Measurements from ENCODE around the gene FAM111A. TPM values are rescaled to one million over a fixed set of nuclear protein-coding genes. Genes with fewer than 3 reads are reported as not detected.

The FAM111A gene
- total RNA-seq, 6 donors from 2014 or later, result 29.9 to 78.6 (median 53.8) TPM

DNA sequence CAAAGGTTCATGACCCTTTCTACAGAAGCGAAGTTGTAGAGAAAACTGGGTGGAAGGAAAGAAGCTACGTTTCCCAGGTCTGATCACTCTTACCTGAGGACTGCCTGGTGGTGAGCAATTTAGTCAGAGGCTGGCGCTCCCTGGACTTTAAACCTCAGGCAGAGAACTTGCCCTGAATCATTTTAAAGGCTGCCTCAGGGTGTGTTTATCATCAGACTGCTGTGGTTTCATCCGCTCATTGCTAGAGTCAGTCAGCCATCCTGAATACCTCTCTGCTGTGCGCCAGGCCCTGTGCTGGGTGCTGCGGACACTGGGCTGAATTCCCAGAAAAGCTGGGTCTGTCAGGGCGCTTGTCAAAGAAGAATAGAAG is 32.0 kb downstream of the FAM111A start:
- Histone ChIP-seq H3K4me3 (peak overlapping the region in 1 of 4 donors; percentile 77), H3K36me3 (no peaks in the 10 kb centered on the region), H3K4me1 (peaks cover 32 to 39% (median 35%) of the 10 kb centered on the region in 4 donors), H3K27ac (peak overlapping the region; percentile 52 to 86 (median 74)), H3K27me3 (no peaks in the 10 kb centered on the region), H3K9me3 (no peaks in the 10 kb centered on the region)
- WGBS, 2 donors, result 66 to 85% methylated on average over 7 of the region's 7 CpGs
- no peak for DNase-seq
- no peak for ATAC-seq (ENCODE audit: low FRiP score in 2 of 2)
- TF ChIP-seq, protein P1, sequence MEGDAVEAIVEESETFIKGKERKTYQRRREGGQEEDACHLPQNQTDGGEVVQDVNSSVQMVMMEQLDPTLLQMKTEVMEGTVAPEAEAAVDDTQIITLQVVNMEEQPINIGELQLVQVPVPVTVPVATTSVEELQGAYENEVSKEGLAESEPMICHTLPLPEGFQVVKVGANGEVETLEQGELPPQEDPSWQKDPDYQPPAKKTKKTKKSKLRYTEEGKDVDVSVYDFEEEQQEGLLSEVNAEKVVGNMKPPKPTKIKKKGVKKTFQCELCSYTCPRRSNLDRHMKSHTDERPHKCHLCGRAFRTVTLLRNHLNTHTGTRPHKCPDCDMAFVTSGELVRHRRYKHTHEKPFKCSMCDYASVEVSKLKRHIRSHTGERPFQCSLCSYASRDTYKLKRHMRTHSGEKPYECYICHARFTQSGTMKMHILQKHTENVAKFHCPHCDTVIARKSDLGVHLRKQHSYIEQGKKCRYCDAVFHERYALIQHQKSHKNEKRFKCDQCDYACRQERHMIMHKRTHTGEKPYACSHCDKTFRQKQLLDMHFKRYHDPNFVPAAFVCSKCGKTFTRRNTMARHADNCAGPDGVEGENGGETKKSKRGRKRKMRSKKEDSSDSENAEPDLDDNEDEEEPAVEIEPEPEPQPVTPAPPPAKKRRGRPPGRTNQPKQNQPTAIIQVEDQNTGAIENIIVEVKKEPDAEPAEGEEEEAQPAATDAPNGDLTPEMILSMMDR (IDR thresholded peaks at IDR 0.05), result no peak
- TF ChIP-seq POLR2A (IDR thresholded peaks at IDR 0.05) (no peak), EP300 (IDR thresholded peaks at IDR 0.05) (no peak), POLR2AphosphoS5 (IDR thresholded peaks at IDR 0.05) (no peak)

DNA sequence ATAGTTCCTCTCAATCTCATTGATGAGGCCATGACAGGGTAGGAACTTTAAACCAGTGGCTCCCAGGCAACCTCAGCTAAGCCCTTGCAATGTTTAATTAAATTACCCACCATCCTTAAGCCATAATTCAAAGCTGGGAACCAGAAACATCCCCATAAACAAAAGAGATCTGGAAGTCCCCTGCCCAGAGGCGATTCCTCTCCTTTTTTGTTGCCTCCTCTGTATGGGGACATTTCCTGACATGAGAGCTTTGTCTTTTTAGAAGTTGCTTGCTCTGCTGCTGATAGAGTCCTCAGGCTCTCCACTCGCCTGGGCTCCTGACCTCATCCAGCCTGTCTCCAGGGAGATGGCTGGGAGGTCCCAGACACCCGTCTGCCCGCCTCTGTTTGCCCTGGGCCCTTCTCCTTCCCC is 32.4 kb downstream of the FAM111A start:
- H3K27me3 ChIP-seq, result no peaks in the 10 kb centered on the region
- WGBS, 2 donors, result 46 to 51% methylated on average over 4 of the region's 4 CpGs

DNA sequence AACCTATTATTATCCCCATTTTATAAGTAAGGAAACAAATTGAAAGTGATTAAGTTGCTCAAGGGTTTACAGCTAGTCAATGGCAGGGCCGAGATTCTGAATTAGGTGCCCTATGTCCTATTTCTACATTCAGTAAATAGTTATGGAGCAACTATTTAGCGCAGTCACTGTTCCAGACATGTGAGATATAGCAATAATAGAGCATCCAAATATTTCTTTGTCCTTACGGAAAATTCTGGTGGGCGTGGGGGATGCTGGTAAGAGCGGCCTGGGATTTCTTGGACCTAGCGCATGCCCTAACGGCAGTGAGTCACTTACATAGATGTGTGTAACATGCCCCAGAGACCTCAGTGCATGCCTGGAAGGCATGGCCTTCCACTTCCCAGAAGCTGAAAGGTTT is 33.7 kb downstream of the FAM111A start:
- Histone ChIP-seq H3K27me3 (no peaks in the 10 kb centered on the region), H3K36me3 (no peaks in the 10 kb centered on the region), H3K4me3 (no peak overlapping the region), H3K27ac (peak overlapping the region in 2 of 4 donors; percentile 30 to 39), H3K4me1 (peaks cover 32 to 39% (median 35%) of the 10 kb centered on the region in 4 donors), H3K9me3 (no peaks in the 10 kb centered on the region)
- no peak for ATAC-seq (ENCODE audit: low FRiP score in 2 of 2)
- 94% methylated on average over 7 of the region's 7 CpGs for WGBS, 2 donors
- no peak for DNase-seq
- TF ChIP-seq, protein P1 (IDR thresholded peaks at IDR 0.05), result no peak
- peak in 1 of 2 donors; percentile 32 for TF ChIP-seq POLR2AphosphoS5 (IDR thresholded peaks at IDR 0.05)

More for the DNA sequence above, 32.4 kb downstream of the FAM111A start:
- ATAC-seq (ENCODE audit: low FRiP score in 2 of 2), result no peak
- peak in 1 of 2 donors; percentile 80 for DNase-seq
- Histone ChIP-seq H3K36me3 (no peaks in the 10 kb centered on the region), H3K27ac (peak overlapping the region; percentile 52 to 86 (median 74)), H3K9me3 (no peaks in the 10 kb centered on the region), H3K4me1 (peaks cover 32 to 39% (median 35%) of the 10 kb centered on the region in 4 donors), H3K4me3 (peak overlapping the region in 1 of 4 donors; percentile 77)
- TF ChIP-seq, protein P1 (IDR thresholded peaks at IDR 0.05), result no peak
- TF ChIP-seq POLR2A (IDR thresholded peaks at IDR 0.05) (no peak), POLR2AphosphoS5 (IDR thresholded peaks at IDR 0.05) (no peak), EP300 (IDR thresholded peaks at IDR 0.05) (no peak)

DNA sequence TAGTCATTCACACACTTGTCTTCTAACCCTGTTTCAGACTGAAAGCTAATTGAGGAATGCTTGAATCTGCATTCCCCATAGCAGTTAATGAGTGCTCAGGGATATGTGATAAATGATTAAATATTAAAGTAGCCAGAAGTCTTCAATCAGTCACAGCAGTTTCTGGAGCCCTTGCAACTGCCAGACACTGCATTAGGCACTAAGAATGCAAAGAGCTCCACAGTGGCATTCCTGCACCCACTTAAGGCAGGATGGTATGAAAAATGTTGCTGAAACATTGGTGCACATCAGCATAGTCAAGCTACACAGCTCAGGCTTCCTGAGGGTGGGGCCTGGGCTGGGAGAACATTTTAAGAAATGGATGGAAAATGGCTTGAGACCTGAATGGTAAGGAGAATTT is 35.7 kb downstream of the FAM111A start:
- Histone ChIP-seq H3K4me3 (no peak overlapping the region), H3K27me3 (no peaks in the 10 kb centered on the region), H3K36me3 (peaks cover 0 to 9% (median 0%) of the 10 kb centered on the region in 4 donors), H3K9me3 (no peaks in the 10 kb centered on the region), H3K27ac (peak overlapping the region in 1 of 4 donors; percentile 39), H3K4me1 (peaks cover 24 to 31% (median 25%) of the 10 kb centered on the region in 4 donors)
- DNase-seq, result no peak
- no peak for ATAC-seq (ENCODE audit: low FRiP score in 2 of 2)
- no peak for TF ChIP-seq POLR2A (IDR thresholded peaks at IDR 0.05)
- TF ChIP-seq, protein P1 (IDR thresholded peaks at IDR 0.05), result no peak
- no peak for TF ChIP-seq EP300 (IDR thresholded peaks at IDR 0.05)
- TF ChIP-seq POLR2AphosphoS5 (IDR thresholded peaks at IDR 0.05), result no peak

DNA sequence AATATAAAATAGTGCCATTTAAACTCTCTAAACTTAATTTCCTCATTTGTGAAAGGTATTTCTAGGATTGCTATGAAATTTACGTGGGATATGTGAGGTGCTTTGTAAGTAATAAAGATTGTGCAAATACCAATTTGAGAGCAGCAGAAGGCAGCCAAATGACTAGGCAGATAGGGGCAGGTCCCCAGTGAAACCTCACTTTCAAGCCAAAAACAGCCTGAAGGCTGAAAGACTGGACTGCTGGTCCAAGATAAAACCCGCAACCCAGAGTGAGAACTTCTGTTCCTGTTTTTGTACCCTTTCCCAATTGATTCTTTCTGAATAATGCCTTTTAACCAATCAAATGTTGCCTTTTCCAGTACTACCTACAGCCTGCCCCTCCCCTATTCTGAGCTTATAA is 36.5 kb downstream of the FAM111A start:
- Histone ChIP-seq H3K9me3 (no peaks in the 10 kb centered on the region), H3K36me3 (peaks cover 0 to 9% (median 0%) of the 10 kb centered on the region in 4 donors), H3K27me3 (no peaks in the 10 kb centered on the region), H3K4me3 (no peak overlapping the region), H3K27ac (peak overlapping the region in 1 of 4 donors; percentile 39), H3K4me1 (peaks cover 17 to 27% (median 24%) of the 10 kb centered on the region in 4 donors)
- no peak for DNase-seq
- TF ChIP-seq, protein P1 (IDR thresholded peaks at IDR 0.05), result no peak
- WGBS, 2 donors, result 75 to 77% methylated on average over 2 of the region's 2 CpGs
- ATAC-seq (ENCODE audit: low FRiP score in 2 of 2), result no peak

Data from upper lobe of left lung (tissue), 6 donors.